Nucleus accumbens (tissue), 56 donors: ENCODE data around the gene SLC2A2.

Experiments used
- DNase-seq, 56 donors: peaks; one replicate each; lab custom pipeline; 2025; lab: John Stamatoyannopoulos, UW

Gene SLC2A2

GRCh38 chr3:171038342-171038741 lies 11.8 kb upstream of the SLC2A2 start:
- no peak for DNase-seq

DNA sequence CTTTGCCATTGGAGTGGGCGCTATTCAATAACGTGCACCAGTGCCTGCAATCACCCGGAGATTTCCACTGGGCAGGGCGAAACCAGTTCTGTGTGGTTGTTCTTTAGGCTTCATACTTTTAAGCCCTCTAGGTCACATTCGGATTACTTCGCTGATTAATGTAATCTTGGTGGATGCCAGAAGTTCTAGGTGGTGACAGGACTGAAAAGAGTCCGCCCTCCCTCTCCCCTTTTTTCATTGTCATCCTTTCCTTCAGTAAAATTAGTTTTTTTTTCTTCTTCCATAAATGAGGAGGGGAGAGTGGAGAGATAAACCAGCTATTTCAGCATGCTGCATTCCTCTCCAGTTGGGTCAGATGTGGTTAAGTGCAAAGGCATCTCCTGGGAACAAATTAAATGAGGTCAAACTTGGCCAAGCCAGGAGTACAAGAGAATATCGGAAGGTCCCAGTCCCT lies 2.3 kb upstream of the SLC2A2 start:
- no peak for DNase-seq

- peak in 32 of 56 donors; percentile 1 to 32 (median 14) for DNase-seq
These were observed 1.7 kb upstream of the SLC2A2 start for GRCh38 chr3:171028025-171028778.

- DNase-seq: no peak
These were observed 3.0 kb downstream of the SLC2A2 start for GRCh38 chr3:171023566-171023965.

DNA sequence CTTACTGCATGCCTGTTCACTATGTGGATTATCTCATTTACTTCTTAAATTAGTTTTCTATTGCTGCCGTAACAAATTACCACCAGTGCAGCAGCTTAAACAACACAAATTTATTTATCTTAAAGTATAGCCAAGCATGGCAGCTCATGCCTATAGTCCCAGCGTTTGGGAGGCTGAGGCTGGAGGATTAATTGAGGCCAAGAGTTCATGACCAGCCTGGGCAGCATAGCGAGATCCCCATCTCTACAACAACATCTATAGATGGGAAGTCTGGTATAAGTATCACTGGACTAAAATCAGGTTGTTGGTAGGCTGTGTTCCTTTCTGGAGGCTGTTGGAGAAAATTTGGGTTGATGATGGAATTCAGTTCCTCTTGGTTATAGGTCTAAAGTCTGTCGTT lies 5.1 kb downstream of the SLC2A2 start:
- no peak for DNase-seq

GRCh38 chr3:171018156-171018935 lies 8.2 kb downstream of the SLC2A2 start:
- no peak for DNase-seq

GRCh38 chr3:171013822-171014748 lies 12.4 kb downstream of the SLC2A2 start:
- no peak for DNase-seq

GRCh38 chr3:171011873-171012336 lies 14.6 kb downstream of the SLC2A2 start:
- DNase-seq: no peak

- DNase-seq: no peak
These were observed 15.2 kb downstream of the SLC2A2 start for GRCh38 chr3:171011109-171011872.

DNA sequence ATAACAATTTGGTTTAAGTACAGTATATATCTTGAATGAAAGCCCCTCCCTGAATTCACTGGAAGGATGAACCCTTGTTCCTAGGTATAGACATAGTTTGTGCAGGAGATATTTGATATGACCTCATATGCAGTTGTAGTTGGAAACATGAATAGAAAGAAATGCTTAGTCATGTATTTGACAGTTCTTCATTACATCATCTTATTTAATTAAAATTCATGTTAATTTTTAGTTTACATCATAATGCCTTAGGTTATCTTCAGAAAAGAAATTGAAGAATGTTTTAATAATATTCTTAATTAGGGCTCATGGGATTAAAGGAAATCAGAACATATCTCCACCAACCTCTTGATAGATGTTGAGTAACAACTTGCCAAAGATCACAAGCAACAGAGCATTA lies 19.2 kb downstream of the SLC2A2 start:
- DNase-seq: no peak

GRCh38 chr3:171005648-171006047 lies 20.9 kb downstream of the SLC2A2 start:
- no peak for DNase-seq

DNA sequence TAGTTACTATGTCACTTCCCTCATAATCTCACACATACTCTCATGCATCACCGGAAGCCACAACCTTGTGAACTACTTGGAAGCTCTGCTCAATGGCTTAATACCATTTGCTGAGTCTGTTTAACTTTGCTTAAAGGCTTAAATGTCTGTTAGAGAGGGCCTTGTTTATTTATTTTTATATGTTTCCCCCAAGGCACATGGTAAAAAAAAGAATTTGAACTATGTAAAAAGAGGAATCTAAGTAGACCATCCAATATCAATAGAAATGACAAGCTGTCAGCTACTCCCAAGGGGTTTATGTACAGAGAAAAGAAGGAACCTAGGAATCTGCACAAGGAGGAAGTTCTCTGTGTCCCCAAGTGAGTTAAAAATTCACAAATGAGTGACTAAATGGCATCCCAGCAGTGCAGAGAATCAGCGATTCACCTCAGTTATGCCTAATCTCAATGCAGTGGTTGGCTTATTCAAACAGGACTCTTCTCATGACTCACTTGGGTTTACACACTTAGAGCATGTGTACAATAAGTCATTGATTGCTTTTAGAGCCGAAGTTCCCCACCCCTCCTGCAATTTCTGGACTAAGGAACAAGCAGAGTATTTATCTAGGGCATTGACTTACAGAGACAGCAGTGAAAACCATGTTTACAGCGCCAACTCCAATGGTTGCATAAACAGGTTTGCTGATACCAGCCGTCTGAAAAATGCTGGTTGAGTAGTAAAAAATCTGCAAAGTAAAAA lies 24.4 kb downstream of the SLC2A2 start:
- peak in 8 of 56 donors; percentile 2 to 54 (median 9) for DNase-seq

GRCh38 chr3:171001250-171001893 lies 25.1 kb downstream of the SLC2A2 start:
- no peak for DNase-seq

GRCh38 chr3:171000281-171000680 lies 26.2 kb downstream of the SLC2A2 start:
- DNase-seq: peak in 1 of 56 donors; percentile 1

- DNase-seq: peak in 3 of 56 donors; percentile 3 to 20 (median 6)
These were observed 26.7 kb downstream of the SLC2A2 start for GRCh38 chr3:170999737-171000242.

DNA sequence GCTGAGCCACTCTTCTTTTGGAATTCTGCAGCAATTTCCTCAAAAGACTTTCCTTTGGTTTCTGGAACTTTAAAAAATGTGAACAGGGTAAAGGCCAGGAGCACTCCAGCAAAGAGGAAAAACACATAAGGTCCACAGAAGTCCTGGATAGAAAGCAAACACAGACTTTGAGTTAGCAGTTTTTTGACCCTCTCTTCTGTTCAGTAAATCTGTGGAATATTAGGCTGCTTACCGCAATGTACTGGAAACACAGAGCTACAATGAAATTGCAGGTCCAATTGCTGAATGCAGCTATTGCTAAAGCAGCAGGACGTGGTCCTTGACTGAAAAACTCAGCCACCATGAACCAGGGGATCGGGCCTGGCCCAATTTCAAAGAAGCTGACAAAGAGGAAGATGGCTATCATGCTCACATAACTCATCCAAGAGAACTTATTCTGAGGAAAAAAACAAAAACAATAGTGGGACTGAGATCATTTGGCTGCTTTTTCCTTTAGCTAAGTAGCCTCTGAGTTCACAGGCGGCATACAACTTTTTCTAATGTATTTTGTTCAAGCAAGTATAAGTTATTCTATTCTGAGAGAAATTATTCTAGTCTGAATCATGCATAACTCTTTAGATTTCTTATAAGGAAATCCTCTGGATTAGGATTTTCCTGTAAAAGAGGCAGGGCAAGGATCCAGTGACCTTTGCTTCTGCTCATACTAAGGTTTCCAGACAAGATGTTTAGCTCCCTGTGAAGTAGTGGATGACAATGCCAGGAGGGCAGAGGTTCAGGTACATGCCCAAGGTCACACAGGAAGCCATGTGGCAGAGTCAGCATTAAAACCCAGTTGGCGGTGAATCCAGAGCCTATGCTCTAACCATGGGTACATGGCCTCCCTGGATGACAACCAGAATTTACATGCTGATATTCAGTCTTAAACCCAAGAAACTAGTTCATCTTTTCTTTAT lies 28.3 kb downstream of the SLC2A2 start:
- peak in 1 of 56 donors; percentile 40 for DNase-seq

GRCh38 chr3:170992854-170993253 lies 33.7 kb downstream of the SLC2A2 start:
- DNase-seq: no peak
